ENCODE measurements around the gene NUP42.

Gene NUP42

DNA sequence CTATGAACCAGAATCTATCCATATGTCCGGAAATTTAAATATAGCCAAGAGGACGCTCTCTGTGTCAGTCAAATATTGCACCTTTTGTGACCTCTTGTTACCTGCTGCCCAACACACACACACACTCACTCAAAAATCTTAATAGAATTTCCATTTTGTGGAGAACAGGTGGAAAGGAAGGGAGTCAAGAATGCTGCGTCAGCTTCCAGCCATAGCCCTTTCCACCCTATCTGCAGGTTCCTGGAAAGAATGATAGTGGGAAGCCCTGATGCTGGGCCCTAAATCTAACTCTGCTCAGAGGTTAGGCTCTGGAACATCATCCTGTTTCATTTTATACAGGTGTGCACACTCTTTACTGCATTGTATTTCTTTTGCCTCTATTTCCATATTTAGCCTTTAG lies 55.2 kb downstream of the NUP42 start:
- DNase-seq: no peak

DNA sequence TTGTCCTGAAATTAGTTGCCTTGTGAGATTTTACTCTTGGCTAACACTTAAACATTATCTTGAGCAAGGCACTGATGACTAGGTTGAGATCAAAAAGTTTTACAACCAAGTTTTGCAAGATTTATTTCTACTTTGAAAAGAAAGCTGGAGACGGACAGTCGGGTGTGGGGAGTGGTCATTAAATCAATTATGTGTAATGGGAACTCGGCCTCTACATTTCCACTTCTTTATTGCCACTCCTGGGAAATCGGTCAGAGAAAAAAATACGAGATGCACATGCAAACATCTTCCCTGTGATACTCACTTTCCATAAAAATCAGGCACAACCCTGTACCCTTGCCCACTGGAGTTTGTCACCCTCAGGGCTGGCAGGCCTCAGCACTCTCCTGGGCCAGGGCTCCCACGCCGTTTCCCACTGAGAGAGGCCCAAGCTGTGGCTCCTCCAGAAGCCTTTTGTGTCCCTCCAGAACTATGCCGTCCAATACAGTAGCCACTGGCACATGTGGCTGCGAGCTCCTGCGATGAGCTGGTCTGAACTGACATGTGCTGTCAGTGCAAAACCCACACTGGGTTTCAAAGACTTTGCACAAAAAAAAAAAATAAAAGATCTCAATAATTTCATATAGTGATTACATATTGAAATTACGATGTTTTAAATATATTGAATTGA lies 57.3 kb downstream of the NUP42 start:
- DNase-seq: no peak

DNA sequence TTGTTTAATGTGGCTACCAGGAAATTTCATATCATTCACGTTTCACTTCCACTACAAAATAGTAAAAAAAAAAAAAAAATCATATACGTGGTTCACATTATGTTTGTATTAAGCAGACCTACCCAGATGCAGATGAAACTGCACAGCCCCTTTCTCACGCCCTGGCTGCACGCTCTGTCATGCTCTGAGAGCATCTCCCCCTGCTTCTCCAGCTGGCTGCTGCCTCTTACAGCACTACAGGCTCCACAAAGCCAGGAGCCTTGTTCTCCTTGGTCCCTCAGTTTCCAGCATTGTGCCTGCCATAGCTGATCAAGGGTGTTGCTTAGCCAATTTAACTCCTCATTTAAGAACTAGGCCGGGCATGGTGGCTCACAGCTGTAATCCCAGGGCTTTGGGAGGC lies 57.9 kb downstream of the NUP42 start:
- DNase-seq: no peak

DNA sequence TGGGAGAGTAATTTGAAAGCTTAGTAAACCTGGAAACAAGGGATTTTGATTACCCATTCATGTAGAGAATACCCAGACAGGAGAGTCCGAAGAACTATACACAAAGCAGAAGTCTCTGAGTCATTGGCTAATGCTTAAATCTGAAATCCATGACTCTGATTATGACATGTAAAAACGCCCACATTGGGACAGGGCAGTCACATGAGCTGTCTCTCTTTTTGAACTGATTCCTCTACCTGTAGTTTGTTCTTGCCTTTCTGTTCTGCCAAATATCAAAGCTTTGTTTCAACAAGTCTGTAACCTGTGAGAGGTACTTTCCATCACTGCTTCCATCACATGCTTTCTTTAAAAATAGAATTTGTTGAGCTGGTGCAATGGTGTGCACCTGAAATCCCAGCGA lies 60.5 kb downstream of the NUP42 start:
- no peak for DNase-seq

DNA sequence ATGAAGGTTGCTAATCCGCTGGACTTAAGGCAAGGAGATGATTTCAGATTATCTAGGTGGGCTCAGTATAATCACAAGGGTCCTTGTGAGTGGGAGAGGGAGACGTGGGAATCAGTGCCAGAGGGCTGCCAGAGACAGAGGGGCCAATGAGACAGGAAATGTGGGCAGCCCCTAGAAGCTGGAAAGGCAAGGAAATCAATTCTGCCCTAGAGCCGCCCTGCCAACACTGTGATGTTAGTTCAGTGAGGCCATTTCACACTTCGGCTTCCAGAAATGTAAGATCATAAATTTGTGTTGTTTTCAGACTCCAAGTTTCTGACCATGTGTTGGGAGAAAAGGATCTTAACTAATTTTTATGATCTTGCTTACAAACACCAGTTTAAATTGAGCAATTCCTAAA lies 61.1 kb downstream of the NUP42 start:
- no peak for DNase-seq

DNA sequence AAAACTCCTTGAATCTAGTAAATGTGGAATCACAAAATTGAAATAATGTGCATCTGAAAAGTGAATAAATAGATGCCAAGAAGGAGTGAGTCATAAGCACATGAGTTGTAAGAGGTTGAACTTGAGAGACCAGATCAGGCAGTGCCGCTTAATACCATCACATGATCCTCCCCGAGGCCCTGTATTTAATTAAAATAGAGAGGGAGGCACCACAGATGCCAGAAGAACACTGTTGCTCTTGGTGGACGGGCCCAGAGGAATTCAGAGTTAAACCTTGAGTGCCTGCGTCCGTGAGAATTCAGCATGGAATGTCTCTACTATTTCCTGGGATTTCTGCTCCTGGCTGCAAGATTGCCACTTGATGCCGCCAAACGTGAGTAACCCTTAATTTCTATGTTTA lies 64.7 kb downstream of the NUP42 start, which contains the start of gene GPNMB:
Gene GPNMB, plus strand, starts transcription at position 221 of the 400 bp plus-strand sequence. Its CDS starts 83 bp downstream, at position 304.
- DNase-seq: no peak

DNA sequence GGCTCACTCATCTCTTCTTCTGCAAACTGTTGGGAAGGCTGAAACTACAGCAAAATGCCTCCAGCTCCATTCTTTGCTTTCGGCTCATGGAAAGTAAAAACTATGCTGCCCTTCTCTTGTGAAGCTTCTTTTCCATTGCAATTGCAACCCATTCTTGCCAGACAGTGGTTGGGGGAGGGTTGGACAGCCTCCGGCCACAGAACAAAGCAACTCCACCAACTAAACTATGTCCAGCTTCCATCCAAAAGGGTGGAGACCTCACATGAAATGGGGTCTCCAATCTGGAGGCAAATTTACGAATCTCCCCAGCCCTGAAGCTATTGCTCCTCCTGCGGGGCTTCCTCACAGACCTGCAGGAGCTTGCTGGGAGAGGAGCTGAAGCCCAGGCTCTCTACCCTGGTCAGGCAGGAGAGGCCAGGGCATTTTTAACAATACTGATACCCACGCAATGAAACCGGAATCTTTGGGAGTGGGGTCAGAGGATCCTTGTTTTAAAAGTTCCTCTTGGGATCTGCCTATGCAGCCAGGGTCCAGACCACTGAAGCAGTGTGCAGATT lies 65.3 kb downstream of the NUP42 start:
- DNase-seq: no peak

DNA sequence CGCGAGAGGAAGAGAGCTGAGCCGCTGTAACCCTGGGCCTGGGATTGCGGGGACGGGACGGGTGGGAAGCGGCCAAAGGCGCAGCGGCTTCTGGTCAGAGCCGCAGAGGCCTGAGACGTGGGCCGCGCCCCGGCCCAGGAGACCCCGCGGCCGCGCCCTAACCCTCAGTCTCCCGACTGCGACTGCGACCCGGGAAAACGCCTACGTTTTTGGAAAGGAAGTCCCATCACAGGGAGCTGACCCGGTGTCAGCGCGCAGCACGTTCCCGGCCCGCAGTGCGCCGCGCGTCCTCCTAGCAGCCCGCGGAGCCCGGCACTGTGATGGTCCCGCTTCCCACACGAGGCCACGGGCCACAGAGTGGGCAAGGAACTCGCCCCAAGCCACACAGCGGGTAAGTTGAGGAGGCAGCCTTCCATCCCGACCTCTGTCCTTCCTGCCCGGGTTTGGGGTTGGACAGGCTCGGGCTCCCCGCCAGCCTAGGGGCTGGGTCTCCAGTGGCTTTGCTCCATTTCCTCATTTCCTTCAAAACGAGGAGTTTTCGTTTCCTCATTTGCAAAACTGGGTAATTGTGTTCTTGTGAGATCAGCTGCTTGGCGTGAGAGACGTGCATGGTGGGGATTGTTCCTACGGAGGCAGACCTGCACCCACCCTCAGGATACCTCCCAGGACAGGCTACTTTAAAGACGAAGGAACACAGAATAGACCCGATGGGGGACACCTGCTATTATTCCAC lies 65.9 kb downstream of the NUP42 start:
- DNase-seq: no peak

DNA sequence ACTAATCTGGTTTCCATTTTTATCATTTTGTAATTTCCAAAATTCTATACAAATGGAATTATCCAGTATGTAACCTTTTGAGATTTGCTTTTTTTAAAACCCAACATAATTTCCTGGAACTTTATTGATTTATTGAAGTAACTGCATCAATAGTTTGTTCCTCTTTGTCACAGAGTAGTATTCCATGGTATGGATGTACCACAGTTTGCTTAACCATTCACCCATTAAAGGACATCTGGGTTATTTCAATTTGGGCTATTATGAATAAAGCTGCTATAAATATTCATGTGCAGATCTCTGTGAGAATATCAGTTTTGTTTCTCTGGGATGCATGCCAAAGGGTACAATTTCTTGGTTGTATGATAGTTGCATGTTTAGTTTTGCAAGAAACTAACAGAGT lies 67.6 kb downstream of the NUP42 start:
- no peak for DNase-seq

Measured in NCI-H774 (cell line).